ENCODE results near the gene MTR.

DNA sequence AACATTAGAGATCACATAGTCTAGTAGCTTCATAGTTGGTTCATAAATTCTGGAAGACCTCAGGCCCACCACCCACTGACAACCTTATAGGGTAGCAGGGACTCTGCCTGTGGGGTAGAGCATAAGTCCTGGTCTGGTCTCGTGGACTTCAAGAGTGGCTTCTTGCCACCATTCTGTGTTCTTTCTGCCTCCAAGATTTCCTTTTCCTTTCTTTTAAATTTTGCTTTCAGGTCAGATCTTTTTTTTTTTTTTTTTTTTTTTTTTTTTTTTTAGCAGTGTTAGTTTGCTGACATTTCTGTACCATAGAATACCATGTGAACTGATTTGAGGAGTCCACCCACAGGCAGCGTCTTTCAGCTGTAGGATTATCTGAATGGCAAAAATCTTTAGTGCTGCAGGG, 28.5 kb downstream of the MTR start:
- TF ChIP-seq, protein P1, sequence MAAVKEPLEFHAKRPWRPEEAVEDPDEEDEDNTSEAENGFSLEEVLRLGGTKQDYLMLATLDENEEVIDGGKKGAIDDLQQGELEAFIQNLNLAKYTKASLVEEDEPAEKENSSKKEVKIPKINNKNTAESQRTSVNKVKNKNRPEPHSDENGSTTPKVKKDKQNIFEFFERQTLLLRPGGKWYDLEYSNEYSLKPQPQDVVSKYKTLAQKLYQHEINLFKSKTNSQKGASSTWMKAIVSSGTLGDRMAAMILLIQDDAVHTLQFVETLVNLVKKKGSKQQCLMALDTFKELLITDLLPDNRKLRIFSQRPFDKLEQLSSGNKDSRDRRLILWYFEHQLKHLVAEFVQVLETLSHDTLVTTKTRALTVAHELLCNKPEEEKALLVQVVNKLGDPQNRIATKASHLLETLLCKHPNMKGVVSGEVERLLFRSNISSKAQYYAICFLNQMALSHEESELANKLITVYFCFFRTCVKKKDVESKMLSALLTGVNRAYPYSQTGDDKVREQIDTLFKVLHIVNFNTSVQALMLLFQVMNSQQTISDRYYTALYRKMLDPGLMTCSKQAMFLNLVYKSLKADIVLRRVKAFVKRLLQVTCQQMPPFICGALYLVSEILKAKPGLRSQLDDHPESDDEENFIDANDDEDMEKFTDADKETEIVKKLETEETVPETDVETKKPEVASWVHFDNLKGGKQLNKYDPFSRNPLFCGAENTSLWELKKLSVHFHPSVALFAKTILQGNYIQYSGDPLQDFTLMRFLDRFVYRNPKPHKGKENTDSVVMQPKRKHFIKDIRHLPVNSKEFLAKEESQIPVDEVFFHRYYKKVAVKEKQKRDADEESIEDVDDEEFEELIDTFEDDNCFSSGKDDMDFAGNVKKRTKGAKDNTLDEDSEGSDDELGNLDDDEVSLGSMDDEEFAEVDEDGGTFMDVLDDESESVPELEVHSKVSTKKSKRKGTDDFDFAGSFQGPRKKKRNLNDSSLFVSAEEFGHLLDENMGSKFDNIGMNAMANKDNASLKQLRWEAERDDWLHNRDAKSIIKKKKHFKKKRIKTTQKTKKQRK (IDR thresholded peaks at IDR 0.05; ENCODE audit: borderline replicate concordance, low read depth, low read length) = no peak
- TF ChIP-seq HCFC1 (IDR thresholded peaks at IDR 0.05; ENCODE audit: low read depth, low read length) (no peak), HDAC2 (IDR thresholded peaks at IDR 0.05) (no peak), ZNF77 (CRISPR knock-in tag; IDR thresholded peaks at IDR 0.05) (no peak), ZFP36 (IDR thresholded peaks at IDR 0.05; ENCODE audit: low read depth, low read length, partially characterized antibody) (no peak), KLF6 (CRISPR knock-in tag; IDR thresholded peaks at IDR 0.05; ENCODE audit: borderline replicate concordance) (no peak)

Measured in K562 (cell line).